Endothelial cell (in vitro differentiated cells): Measurements from ENCODE around the gene CYP4V2. TPM values are rescaled to one million over a fixed set of nuclear protein-coding genes. Genes with fewer than 3 reads are reported as not detected.

Experiments used
- DNase-seq: peaks from one replicate; pipeline ENCODE4 v3.0.0; 2021; ENCODE audit warnings: low spot score
- H3K27ac Mint-ChIP-seq: one replicate; pipeline ENCODE4 v1.8.0; 2021; ENCODE audit warnings: mixed read lengths, inconsistent platforms; ENCODE audit not compliant: unreplicated experiment
- H3K27me3 Mint-ChIP-seq: one replicate; pipeline ENCODE4 v1.8.0; 2021; ENCODE audit warnings: mild to moderate bottlenecking, moderate library complexity, mixed read lengths, inconsistent platforms; ENCODE audit not compliant: unreplicated experiment
- H3K36me3 Mint-ChIP-seq: one replicate; pipeline ENCODE4 v1.8.0; 2021; ENCODE audit warnings: mild to moderate bottlenecking, low read depth, mixed read lengths, inconsistent platforms; ENCODE audit not compliant: unreplicated experiment
- H3K4me1 Mint-ChIP-seq: one replicate; pipeline ENCODE4 v1.8.0; 2021; ENCODE audit warnings: mild to moderate bottlenecking, mixed read lengths, inconsistent platforms; ENCODE audit not compliant: unreplicated experiment
- H3K4me3 Mint-ChIP-seq: one replicate; pipeline ENCODE4 v1.8.0; 2021; ENCODE audit warnings: mild to moderate bottlenecking, mixed read lengths, inconsistent platforms; ENCODE audit not compliant: unreplicated experiment
- H3K9me3 Mint-ChIP-seq: one replicate; pipeline ENCODE4 v1.8.0; 2021; ENCODE audit warnings: mixed read lengths, inconsistent platforms; ENCODE audit not compliant: unreplicated experiment
- CTCF ChIP-seq: fragments of 200-600 bp; sonication (generic); IDR thresholded peaks from one replicate; pipeline ENCODE4 v1.5.0; 2021; ENCODE audit warnings: antibody characterized with exemption; ENCODE audit not compliant: unreplicated experiment
- total RNA-seq: library from RNA; stranded (reverse); fragmentation: NEBNext Ultra II Directional; extraction: Animal tissue kit (Norgen Biotek cat#: 25700); gene quantifications from one replicate; pipeline ENCODE4 v1.2.1, GENCODE V29; 2021; ENCODE audit not compliant: unreplicated experiment

The CYP4V2 gene
- total RNA-seq, 1 donor from 2014 or later: 4.5 TPM

GRCh38 chr4:186158966-186159365, 32.4 kb upstream of the CYP4V2 start:
- Mint-ChIP-seq H3K9me3 (no peaks in the 10 kb centered on the region), H3K4me1 (peaks cover 3% of the 10 kb centered on the region), H3K4me3 (no peak overlapping the region), H3K27me3 (peaks cover 1% of the 10 kb centered on the region), H3K27ac (no peak overlapping the region), H3K36me3 (no peaks in the 10 kb centered on the region)
- no peak for DNase-seq
- no peak for TF ChIP-seq CTCF

GRCh38 chr4:186159613-186160012, 31.8 kb upstream of the CYP4V2 start:
- no peak for DNase-seq
- peaks cover 3% of the 10 kb centered on the region for H3K4me1 Mint-ChIP-seq

GRCh38 chr4:186161138-186161537, 30.2 kb upstream of the CYP4V2 start:
- no peak for TF ChIP-seq CTCF
- no peak for DNase-seq
- H3K9me3 Mint-ChIP-seq: no peaks in the 10 kb centered on the region
- no peaks in the 10 kb centered on the region for H3K36me3 Mint-ChIP-seq
- H3K27me3 Mint-ChIP-seq: no peaks in the 10 kb centered on the region
- no peak overlapping the region for H3K4me3 Mint-ChIP-seq
- H3K27ac Mint-ChIP-seq: no peak overlapping the region
- peaks cover 3% of the 10 kb centered on the region for H3K4me1 Mint-ChIP-seq

More at GRCh38 chr4:186159613-186160012, 31.8 kb upstream of the CYP4V2 start:
- no peak for TF ChIP-seq CTCF
- peaks cover 1% of the 10 kb centered on the region for H3K27me3 Mint-ChIP-seq
- H3K36me3 Mint-ChIP-seq: no peaks in the 10 kb centered on the region
- no peak overlapping the region for H3K4me3 Mint-ChIP-seq
- H3K9me3 Mint-ChIP-seq: no peaks in the 10 kb centered on the region
- H3K27ac Mint-ChIP-seq: no peak overlapping the region

- no peaks in the 10 kb centered on the region for H3K4me1 Mint-ChIP-seq
- no peaks in the 10 kb centered on the region for H3K36me3 Mint-ChIP-seq
- no peaks in the 10 kb centered on the region for H3K27me3 Mint-ChIP-seq
- no peaks in the 10 kb centered on the region for H3K9me3 Mint-ChIP-seq
- H3K27ac Mint-ChIP-seq: no peak overlapping the region
- no peak for TF ChIP-seq CTCF
- no peak overlapping the region for H3K4me3 Mint-ChIP-seq
- no peak for DNase-seq
Observed at GRCh38 chr4:186166852-186167512, 24.4 kb upstream of the CYP4V2 start.

- Mint-ChIP-seq H3K27me3 (no peaks in the 10 kb centered on the region), H3K9me3 (no peaks in the 10 kb centered on the region), H3K27ac (no peak overlapping the region), H3K4me1 (no peaks in the 10 kb centered on the region), H3K36me3 (no peaks in the 10 kb centered on the region), H3K4me3 (no peak overlapping the region)
- TF ChIP-seq CTCF: no peak
- DNase-seq: no peak
Observed at GRCh38 chr4:186167605-186168004, 23.8 kb upstream of the CYP4V2 start.
